ENCODE measurements around the gene GADL1.

The GADL1 gene

DNA sequence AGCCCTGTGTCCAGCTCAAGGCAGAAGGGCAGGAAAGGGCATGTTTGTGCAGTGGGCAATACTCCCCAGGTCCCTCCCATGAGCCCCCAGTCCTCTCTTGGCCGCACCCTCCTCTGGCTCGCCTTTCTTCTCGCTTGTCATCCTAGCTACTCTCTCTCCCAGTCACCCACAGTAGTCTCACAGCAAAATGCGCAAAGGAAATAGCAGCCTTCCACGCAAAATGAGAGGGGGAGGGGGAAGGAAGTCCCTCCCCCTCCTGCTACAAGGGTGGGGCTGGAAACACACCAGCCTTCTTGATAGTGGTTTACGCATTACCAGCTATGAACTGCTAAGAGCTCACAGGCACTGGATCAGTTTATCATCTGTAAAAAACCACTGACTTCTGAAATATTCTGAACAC lies 83.8 kb downstream of the GADL1 start:
- DNase-seq = no peak
- peaks cover 0 to 25% (median 10%) of the 10 kb centered on the region in 4 donors for H3K4me1 ChIP-seq
- H3K27ac ChIP-seq = peak overlapping the region; percentile 58 to 69
- intact Hi-C loops (cut with DNase I; ENCODE audit: low total_unique reads) = no loop called here
- H3K4me3 ChIP-seq = peak overlapping the region; percentile 14 to 35
- H3K9me3 ChIP-seq = no peaks in the 10 kb centered on the region
- no peaks in the 10 kb centered on the region for H3K27me3 ChIP-seq
- TF ChIP-seq, protein P1, sequence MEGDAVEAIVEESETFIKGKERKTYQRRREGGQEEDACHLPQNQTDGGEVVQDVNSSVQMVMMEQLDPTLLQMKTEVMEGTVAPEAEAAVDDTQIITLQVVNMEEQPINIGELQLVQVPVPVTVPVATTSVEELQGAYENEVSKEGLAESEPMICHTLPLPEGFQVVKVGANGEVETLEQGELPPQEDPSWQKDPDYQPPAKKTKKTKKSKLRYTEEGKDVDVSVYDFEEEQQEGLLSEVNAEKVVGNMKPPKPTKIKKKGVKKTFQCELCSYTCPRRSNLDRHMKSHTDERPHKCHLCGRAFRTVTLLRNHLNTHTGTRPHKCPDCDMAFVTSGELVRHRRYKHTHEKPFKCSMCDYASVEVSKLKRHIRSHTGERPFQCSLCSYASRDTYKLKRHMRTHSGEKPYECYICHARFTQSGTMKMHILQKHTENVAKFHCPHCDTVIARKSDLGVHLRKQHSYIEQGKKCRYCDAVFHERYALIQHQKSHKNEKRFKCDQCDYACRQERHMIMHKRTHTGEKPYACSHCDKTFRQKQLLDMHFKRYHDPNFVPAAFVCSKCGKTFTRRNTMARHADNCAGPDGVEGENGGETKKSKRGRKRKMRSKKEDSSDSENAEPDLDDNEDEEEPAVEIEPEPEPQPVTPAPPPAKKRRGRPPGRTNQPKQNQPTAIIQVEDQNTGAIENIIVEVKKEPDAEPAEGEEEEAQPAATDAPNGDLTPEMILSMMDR (IDR thresholded peaks at IDR 0.05) = no peak
- H3K36me3 ChIP-seq = no peaks in the 10 kb centered on the region

DNA sequence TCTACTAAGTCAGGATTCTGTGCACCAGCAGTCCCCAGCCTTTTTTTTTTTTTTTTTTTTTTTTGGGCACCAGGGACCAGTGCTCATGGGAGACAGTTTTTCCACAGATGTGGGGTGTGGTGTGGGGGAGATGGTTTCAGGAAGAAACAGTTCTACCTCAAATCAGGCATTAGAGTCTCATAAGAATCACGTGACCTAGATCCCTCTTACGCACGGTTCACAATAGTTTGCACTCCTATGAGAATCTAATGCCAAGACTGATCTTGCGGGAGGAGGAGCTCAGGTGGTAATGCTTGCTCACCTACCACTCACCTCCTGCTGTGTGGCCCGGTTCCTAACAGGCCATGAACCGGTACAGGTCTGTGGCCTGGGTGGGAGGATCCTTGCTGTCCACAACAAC lies 88.8 kb downstream of the GADL1 start:
- Histone ChIP-seq H3K27me3 (no peaks in the 10 kb centered on the region), H3K4me3 (no peak overlapping the region), H3K4me1 (peaks cover 0 to 10% (median 4%) of the 10 kb centered on the region in 4 donors), H3K9me3 (no peaks in the 10 kb centered on the region), H3K27ac (no peak overlapping the region), H3K36me3 (no peaks in the 10 kb centered on the region)
- intact Hi-C loops (cut with DNase I; ENCODE audit: low total_unique reads) = no loop called here
- DNase-seq = no peak
- TF ChIP-seq, protein P1 (IDR thresholded peaks at IDR 0.05) = no peak

DNA sequence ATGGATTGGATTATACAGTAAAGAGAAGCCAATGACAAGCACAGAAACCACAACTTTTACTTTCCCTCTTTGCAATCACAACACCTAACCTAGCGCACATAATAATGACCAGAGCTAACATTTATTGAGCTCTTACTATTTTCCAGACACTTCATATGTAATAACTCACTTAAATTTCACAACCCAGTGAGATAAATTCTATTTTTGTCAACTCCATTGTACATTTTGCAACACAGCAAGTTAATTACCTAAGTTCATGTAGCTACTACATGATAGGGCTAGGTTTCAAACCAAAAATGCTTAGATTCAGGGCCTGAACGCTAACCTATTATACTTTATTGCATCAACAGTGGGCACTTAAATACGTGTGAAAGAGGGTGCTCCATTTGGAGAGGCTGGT lies 89.5 kb downstream of the GADL1 start:
- H3K4me3 ChIP-seq = no peak overlapping the region
- H3K27ac ChIP-seq = no peak overlapping the region
- TF ChIP-seq, protein P1 (IDR thresholded peaks at IDR 0.05) = no peak
- no peaks in the 10 kb centered on the region for H3K36me3 ChIP-seq
- peaks cover 0 to 3% (median under 1%) of the 10 kb centered on the region in 4 donors for H3K4me1 ChIP-seq
- intact Hi-C loops (cut with DNase I; ENCODE audit: low total_unique reads) = no loop called here
- no peaks in the 10 kb centered on the region for H3K9me3 ChIP-seq
- DNase-seq = no peak
- no peaks in the 10 kb centered on the region for H3K27me3 ChIP-seq

DNA sequence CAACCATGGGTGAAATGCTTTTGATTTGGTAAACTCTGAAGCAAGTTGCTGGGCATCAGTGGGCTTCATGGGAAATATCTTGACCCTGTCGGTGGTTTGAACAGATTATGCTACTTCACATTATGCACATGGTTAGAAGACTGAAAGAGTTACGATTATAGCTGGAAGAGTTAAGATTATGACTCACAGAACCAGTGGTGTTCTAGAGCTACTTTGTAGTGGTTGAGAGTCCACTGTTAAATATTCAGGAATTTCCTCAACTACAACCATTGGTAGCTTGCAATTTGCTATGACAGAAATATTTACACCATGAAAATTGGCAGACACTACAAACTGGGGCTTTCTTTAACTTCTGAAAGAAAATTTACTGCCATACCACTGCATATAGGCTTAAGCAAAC lies 99.3 kb downstream of the GADL1 start:
- peaks cover 0 to 6% (median 0%) of the 10 kb centered on the region in 4 donors for H3K4me1 ChIP-seq
- no peak overlapping the region for H3K4me3 ChIP-seq
- H3K27me3 ChIP-seq = no peaks in the 10 kb centered on the region
- H3K9me3 ChIP-seq = no peaks in the 10 kb centered on the region
- TF ChIP-seq, protein P1 (IDR thresholded peaks at IDR 0.05) = no peak
- intact Hi-C loops (cut with DNase I; ENCODE audit: low total_unique reads) = no loop called here
- no peak for DNase-seq
- H3K36me3 ChIP-seq = no peaks in the 10 kb centered on the region
- no peak overlapping the region for H3K27ac ChIP-seq

DNA sequence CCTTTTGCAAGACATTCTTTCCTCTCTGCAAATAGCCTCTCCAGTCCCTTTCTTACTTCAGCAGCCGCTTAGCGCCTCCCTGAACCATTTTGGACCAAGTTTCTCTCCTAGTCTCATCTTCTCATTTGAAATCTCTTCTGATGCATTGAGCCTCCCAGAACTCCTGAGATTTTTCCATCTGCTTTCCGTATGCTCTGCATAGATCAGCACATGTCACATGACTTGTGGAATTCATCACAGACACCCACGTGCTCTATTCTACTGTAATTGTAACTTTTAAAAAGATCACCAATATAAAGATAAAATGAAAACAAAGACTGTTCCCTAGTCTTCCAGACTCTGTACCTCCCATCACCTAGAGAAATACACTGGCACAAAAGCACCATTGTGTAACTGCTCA lies 100.7 kb downstream of the GADL1 start:
- Histone ChIP-seq H3K4me1 (peaks cover 0 to 6% (median 0%) of the 10 kb centered on the region in 4 donors), H3K27me3 (no peaks in the 10 kb centered on the region), H3K36me3 (no peaks in the 10 kb centered on the region), H3K27ac (no peak overlapping the region), H3K4me3 (no peak overlapping the region), H3K9me3 (no peaks in the 10 kb centered on the region)
- TF ChIP-seq, protein P1 (IDR thresholded peaks at IDR 0.05) = no peak
- intact Hi-C loops (cut with DNase I; ENCODE audit: low total_unique reads) = no loop called here
- DNase-seq = no peak

DNA sequence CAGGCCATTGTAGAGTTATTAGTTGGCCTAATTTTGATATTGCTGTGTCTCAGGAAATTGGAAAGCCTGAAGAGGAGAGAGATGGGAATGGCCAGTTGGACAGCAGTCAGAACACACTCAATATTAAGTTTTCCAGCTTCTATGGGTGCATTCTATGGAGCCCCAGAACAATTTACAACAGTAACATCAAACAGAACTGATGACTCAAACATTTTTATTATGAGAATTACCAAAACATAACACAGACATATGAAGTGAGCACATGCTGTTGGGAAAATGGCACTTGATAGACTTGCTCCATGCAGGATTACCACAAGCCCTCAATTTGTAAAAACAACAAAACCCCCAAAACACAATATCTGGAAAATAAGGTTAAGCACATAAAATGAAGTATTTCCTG lies 104.3 kb downstream of the GADL1 start:
- no peak overlapping the region for H3K4me3 ChIP-seq
- H3K9me3 ChIP-seq = no peaks in the 10 kb centered on the region
- no peak overlapping the region for H3K27ac ChIP-seq
- intact Hi-C loops (cut with DNase I; ENCODE audit: low total_unique reads) = no loop called here
- peaks cover 0 to 6% (median 0%) of the 10 kb centered on the region in 4 donors for H3K4me1 ChIP-seq
- H3K36me3 ChIP-seq = no peaks in the 10 kb centered on the region
- no peak for DNase-seq
- TF ChIP-seq, protein P1 (IDR thresholded peaks at IDR 0.05) = no peak
- no peaks in the 10 kb centered on the region for H3K27me3 ChIP-seq

Data from tibial artery (tissue), 4 donors.